Trophoblast cell (in vitro differentiated cells and primary cell): ENCODE results near the gene CYLC1. TPM values are rescaled to one million over a fixed set of nuclear protein-coding genes. Genes with fewer than 3 reads are reported as not detected.

Source experiments
- DNase-seq, 2 donors: peaks; one replicate each; pipeline ENCODE4 v3.0.0-alpha.2; 2016
- H2AFZ ChIP-seq: 2 replicates; pipeline ENCODE4 v1.6.1; 2013; ENCODE audit warnings: low read length, moderate library complexity, mild to moderate bottlenecking; ENCODE audit not compliant: insufficient read depth, poor library complexity
- H2AK5ac ChIP-seq: 2 replicates; pipeline ENCODE4 v1.6.1; 2013; ENCODE audit warnings: mild to moderate bottlenecking, low read length
- H2BK120ac ChIP-seq: 2 replicates; pipeline ENCODE4 v1.6.1; 2013; ENCODE audit warnings: low read length, mild to moderate bottlenecking, moderate library complexity; ENCODE audit not compliant: insufficient read depth, poor library complexity
- H2BK12ac ChIP-seq: 2 replicates; pipeline ENCODE4 v1.6.1; 2013; ENCODE audit warnings: mild to moderate bottlenecking, low read length, moderate library complexity
- H2BK5ac ChIP-seq: 2 replicates; pipeline ENCODE4 v1.6.1; 2013; ENCODE audit warnings: low read length, low read depth, moderate library complexity, mild to moderate bottlenecking; ENCODE audit not compliant: poor library complexity
- H3K14ac ChIP-seq: 2 replicates; pipeline ENCODE4 v1.6.1; 2013; ENCODE audit warnings: mild to moderate bottlenecking, low read length
- H3K18ac ChIP-seq: 2 replicates; pipeline ENCODE4 v1.6.1; 2013; ENCODE audit warnings: mild to moderate bottlenecking, low read length
- H3K23ac ChIP-seq: 2 replicates; pipeline ENCODE4 v1.6.1; 2013; ENCODE audit warnings: low read length
- H3K27ac ChIP-seq: 2 replicates; pipeline ENCODE4 v1.5.1; 2013; ENCODE audit warnings: low read depth, mild to moderate bottlenecking, inconsistent platforms, low read length, moderate library complexity
- H3K27me3 ChIP-seq: 2 replicates; pipeline ENCODE4 v1.6.1; 2013; ENCODE audit warnings: inconsistent platforms, mild to moderate bottlenecking, low read length, moderate library complexity; ENCODE audit not compliant: insufficient read depth
- H3K36me3 ChIP-seq, 2 experiments: 1 replicate in 1 of 2; 2 replicates in 1 of 2; pipeline ENCODE4 v1.6.1; 2013; ENCODE audit warnings: low read length in 2 of 2, mild to moderate bottlenecking in 2 of 2, moderate library complexity in 1 of 2; ENCODE audit not compliant: insufficient read depth in 2 of 2, control insufficient read depth in 1 of 2
- H3K4ac ChIP-seq: 2 replicates; pipeline ENCODE4 v1.6.1; 2013; ENCODE audit warnings: low read depth, mild to moderate bottlenecking, low read length, moderate library complexity
- H3K4me1 ChIP-seq, 2 experiments: 1 replicate in 1 of 2; 2 replicates in 1 of 2; pipeline ENCODE4 v1.6.1; 2013; ENCODE audit warnings: low read length in 2 of 2, mild to moderate bottlenecking in 2 of 2, moderate library complexity in 1 of 2; ENCODE audit not compliant: insufficient read depth in 2 of 2, control insufficient read depth in 1 of 2
- H3K4me2 ChIP-seq: 2 replicates; pipeline ENCODE4 v1.6.1; 2013; ENCODE audit warnings: inconsistent platforms, mild to moderate bottlenecking, low read length, moderate library complexity
- H3K4me3 ChIP-seq: 2 replicates; pipeline ENCODE4 v1.5.1; 2013; ENCODE audit warnings: mild to moderate bottlenecking, low read depth, low read length, inconsistent platforms
- H3K79me1 ChIP-seq: one replicate; pipeline ENCODE4 v1.6.1; 2013; ENCODE audit warnings: low read length
- H3K79me2 ChIP-seq: 2 replicates; pipeline ENCODE4 v1.6.1; 2013; ENCODE audit warnings: low read length, mild to moderate bottlenecking; ENCODE audit not compliant: control insufficient read depth, insufficient read depth, poor library complexity
- H3K9ac ChIP-seq: 2 replicates; pipeline ENCODE4 v1.6.1; 2013; ENCODE audit warnings: mild to moderate bottlenecking, low read length
- H3K9me3 ChIP-seq: 2 replicates; pipeline ENCODE4 v1.6.1; 2013; ENCODE audit warnings: low read depth, mild to moderate bottlenecking, control low read depth, inconsistent platforms, low read length; ENCODE audit not compliant: insufficient read depth
- H4K12ac ChIP-seq: 2 replicates; pipeline ENCODE4 v1.6.1; 2013; ENCODE audit warnings: low read depth, mild to moderate bottlenecking, low read length, moderate library complexity
- H4K8ac ChIP-seq: 2 replicates; pipeline ENCODE4 v1.6.1; 2013; ENCODE audit warnings: low read depth, mild to moderate bottlenecking, low read length, moderate library complexity
- H4K91ac ChIP-seq: one replicate; pipeline ENCODE4 v1.6.1; 2013; ENCODE audit warnings: low read depth, mild to moderate bottlenecking, low read length, moderate library complexity
- WGBS: extraction: QIAGEN DNeasy Blood & Tissue Kit; methylation state at CpG from one replicate; pipeline ENCODE4 v1.1.7; 2013; ENCODE audit warnings: missing lambda C conversion rate; ENCODE audit not compliant: insufficient read length, insufficient coverage; ENCODE audit errors: extremely low coverage; 5-methylcytosine and 5-hydroxymethylcytosine counted together
- polyA plus RNA-seq: library from polyadenylated mRNA; stranded (reverse); fragments of 200-250 nt; gene quantifications from 2 replicates; pipeline ENCODE4 v1.2.3, GENCODE V29; 2013

CYLC1 gene
- polyA plus RNA-seq = not detected in 2 replicates

GRCh38 chrX:83860846-83861245, at the start of gene CYLC1:
CYLC1 (plus strand) TSS chrX:83861146; CDS start chrX:83861183, 37 bp downstream.
- no peak within 1 kb of the TSS for H4K91ac ChIP-seq
- H3K36me3 ChIP-seq = no peaks in the 10 kb centered on the region
- H3K4me3 ChIP-seq = no peak within 1 kb of the TSS
- no peaks in the 10 kb centered on the region for H3K27me3 ChIP-seq
- H3K9ac ChIP-seq = no peak within 1 kb of the TSS
- no peak within 1 kb of the TSS for H2BK12ac ChIP-seq
- H2BK120ac ChIP-seq = no peak within 1 kb of the TSS
- no peak for DNase-seq
- H3K4me2 ChIP-seq = no peak within 1 kb of the TSS
- H3K9me3 ChIP-seq = no peaks in the 10 kb centered on the region
- no peak within 1 kb of the TSS for H3K18ac ChIP-seq
- no peak within 1 kb of the TSS for H4K8ac ChIP-seq
- no peaks in the 10 kb centered on the region for H3K79me1 ChIP-seq
- no CpG with 5 or more reads among the region's 1 CpG for WGBS
- no peak within 1 kb of the TSS for H3K27ac ChIP-seq
- no peak within 1 kb of the TSS for H3K4ac ChIP-seq
- H2AK5ac ChIP-seq = no peak within 1 kb of the TSS
- H3K4me1 ChIP-seq = no peaks in the 10 kb centered on the region
- no peak within 1 kb of the TSS for H2AFZ ChIP-seq
- H4K12ac ChIP-seq = no peak within 1 kb of the TSS
- no peaks in the 10 kb centered on the region for H3K79me2 ChIP-seq
- H2BK5ac ChIP-seq = no peak within 1 kb of the TSS
- H3K23ac ChIP-seq = no peak within 1 kb of the TSS
- no peak within 1 kb of the TSS for H3K14ac ChIP-seq

DNA sequence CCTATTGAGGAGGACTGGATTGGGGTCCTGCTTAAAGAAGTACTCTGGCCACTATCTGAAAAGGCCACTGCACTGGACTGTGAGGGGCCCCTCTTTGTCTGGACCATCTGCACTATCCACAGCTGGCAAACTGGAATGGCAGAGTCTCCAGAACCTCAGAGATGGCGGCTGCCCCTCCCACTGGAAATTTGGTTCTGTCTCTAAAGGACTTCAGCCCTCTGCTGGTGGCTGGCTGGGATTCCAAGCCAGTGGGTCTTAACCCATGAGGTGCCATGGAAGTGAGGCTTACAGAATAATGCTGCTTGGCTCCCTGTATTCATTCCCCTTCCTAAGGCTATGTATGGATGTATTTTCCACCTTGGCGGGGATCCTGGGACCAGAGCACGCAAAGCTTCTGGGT, 41.6 kb upstream of the CYLC1 start:
- H4K8ac ChIP-seq = no peak overlapping the region
- H2BK5ac ChIP-seq = no peak overlapping the region
- no peak overlapping the region for H3K27ac ChIP-seq
- H4K91ac ChIP-seq = no peak overlapping the region
- no peaks in the 10 kb centered on the region for H3K79me2 ChIP-seq
- H3K18ac ChIP-seq = no peak overlapping the region
- no peaks in the 10 kb centered on the region for H3K9me3 ChIP-seq
- H4K12ac ChIP-seq = no peak overlapping the region
- H2BK12ac ChIP-seq = no peak overlapping the region
- H3K27me3 ChIP-seq = no peaks in the 10 kb centered on the region
- no CpG with 5 or more reads among the region's 3 CpGs for WGBS
- no peak overlapping the region for H2BK120ac ChIP-seq
- no peak overlapping the region for H2AK5ac ChIP-seq
- no peak for DNase-seq
- no peak overlapping the region for H3K4me2 ChIP-seq
- no peak overlapping the region for H3K4me3 ChIP-seq
- no peak overlapping the region for H3K9ac ChIP-seq
- no peak overlapping the region for H2AFZ ChIP-seq
- no peaks in the 10 kb centered on the region for H3K36me3 ChIP-seq
- no peaks in the 10 kb centered on the region for H3K4me1 ChIP-seq
- no peak overlapping the region for H3K14ac ChIP-seq
- no peak overlapping the region for H3K23ac ChIP-seq
- no peak overlapping the region for H3K4ac ChIP-seq
- H3K79me1 ChIP-seq = no peaks in the 10 kb centered on the region

DNA sequence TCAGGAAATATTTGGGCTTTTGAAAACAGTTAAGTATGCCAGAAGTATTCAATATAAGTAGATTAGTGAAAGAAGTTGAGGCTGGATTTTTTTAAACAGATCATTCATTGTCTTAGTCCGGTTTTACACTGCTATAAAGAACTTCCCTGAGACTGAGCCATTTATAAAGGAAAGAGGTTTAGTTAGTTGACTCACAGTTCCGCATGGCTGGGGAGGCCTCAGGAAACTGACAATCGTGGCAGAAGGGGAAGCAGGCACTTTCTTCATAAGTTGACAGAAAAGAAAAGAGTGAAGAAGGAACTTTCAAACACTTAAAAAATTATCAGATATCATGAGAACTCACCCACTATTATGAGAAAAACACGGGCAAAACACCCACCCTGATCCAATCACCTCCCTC, 31.1 kb upstream of the CYLC1 start:
- Histone ChIP-seq H3K23ac (no peak overlapping the region), H3K4me2 (no peak overlapping the region), H3K9me3 (no peaks in the 10 kb centered on the region), H4K12ac (no peak overlapping the region), H2BK12ac (no peak overlapping the region), H3K4me3 (no peak overlapping the region), H4K8ac (no peak overlapping the region), H3K18ac (no peak overlapping the region), H3K4me1 (no peaks in the 10 kb centered on the region), H2BK120ac (no peak overlapping the region), H3K4ac (no peak overlapping the region), H2AK5ac (no peak overlapping the region), H2AFZ (no peak overlapping the region), H3K27me3 (no peaks in the 10 kb centered on the region), H3K14ac (no peak overlapping the region), H4K91ac (no peak overlapping the region), H3K27ac (no peak overlapping the region), H3K36me3 (no peaks in the 10 kb centered on the region), H3K79me2 (no peaks in the 10 kb centered on the region), H3K9ac (no peak overlapping the region), H2BK5ac (no peak overlapping the region), H3K79me1 (no peaks in the 10 kb centered on the region)
- no peak for DNase-seq
- no CpG with 5 or more reads among the region's 4 CpGs for WGBS

DNA sequence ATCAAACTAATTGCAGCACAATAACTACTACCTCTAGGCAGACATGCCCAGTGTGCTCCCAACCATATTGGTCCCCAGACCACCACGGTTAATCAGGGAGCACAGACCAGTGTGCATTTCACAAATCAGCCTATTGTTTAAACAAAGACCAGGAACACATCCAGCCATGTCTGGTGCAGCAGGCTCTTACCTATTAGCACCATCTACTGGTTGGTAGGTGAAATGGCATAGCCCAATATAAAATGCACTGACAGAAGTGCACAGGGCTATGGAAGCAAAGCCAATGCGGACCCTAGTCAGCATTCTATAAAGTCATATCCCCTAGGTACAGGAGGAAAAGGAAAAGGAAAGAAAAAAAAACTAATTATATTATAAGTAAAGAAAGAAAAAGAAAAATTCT, 15.5 kb upstream of the CYLC1 start:
- H3K23ac ChIP-seq = no peak overlapping the region

More for the DNA sequence above, 15.5 kb upstream of the CYLC1 start:
- Histone ChIP-seq H3K4me3 (no peak overlapping the region), H4K91ac (no peak overlapping the region), H3K79me2 (no peaks in the 10 kb centered on the region), H2AK5ac (no peak overlapping the region), H2AFZ (no peak overlapping the region), H3K27me3 (no peaks in the 10 kb centered on the region), H3K14ac (no peak overlapping the region), H3K4ac (no peak overlapping the region), H3K79me1 (no peaks in the 10 kb centered on the region), H2BK5ac (no peak overlapping the region), H3K4me2 (no peak overlapping the region), H4K8ac (no peak overlapping the region), H3K9ac (no peak overlapping the region), H3K18ac (no peak overlapping the region), H2BK12ac (no peak overlapping the region), H3K4me1 (no peaks in the 10 kb centered on the region), H3K27ac (no peak overlapping the region), H4K12ac (no peak overlapping the region), H2BK120ac (no peak overlapping the region), H3K9me3 (no peaks in the 10 kb centered on the region), H3K36me3 (no peaks in the 10 kb centered on the region)
- DNase-seq = peak in 1 of 2 donors; percentile 58
- no CpG with 5 or more reads among the region's 2 CpGs for WGBS
